22Rv1 (cell line): ENCODE measurements around the gene MAST4.

ENCODE experiments used
- ZFX ChIP-seq: fragments of 450-650 bp; IDR thresholded peaks from 2 replicates; pipeline ENCODE4 v1.6.1; 2017; ENCODE audit warnings: antibody characterized with exemption, borderline replicate concordance
- TF ChIP-seq, protein P1 (sequence below): fragments of 450-650 bp; IDR thresholded peaks from 2 replicates; pipeline ENCODE4 v1.5.1; 2017; ENCODE audit warnings: mild to moderate bottlenecking

- TF ChIP-seq, protein P1, sequence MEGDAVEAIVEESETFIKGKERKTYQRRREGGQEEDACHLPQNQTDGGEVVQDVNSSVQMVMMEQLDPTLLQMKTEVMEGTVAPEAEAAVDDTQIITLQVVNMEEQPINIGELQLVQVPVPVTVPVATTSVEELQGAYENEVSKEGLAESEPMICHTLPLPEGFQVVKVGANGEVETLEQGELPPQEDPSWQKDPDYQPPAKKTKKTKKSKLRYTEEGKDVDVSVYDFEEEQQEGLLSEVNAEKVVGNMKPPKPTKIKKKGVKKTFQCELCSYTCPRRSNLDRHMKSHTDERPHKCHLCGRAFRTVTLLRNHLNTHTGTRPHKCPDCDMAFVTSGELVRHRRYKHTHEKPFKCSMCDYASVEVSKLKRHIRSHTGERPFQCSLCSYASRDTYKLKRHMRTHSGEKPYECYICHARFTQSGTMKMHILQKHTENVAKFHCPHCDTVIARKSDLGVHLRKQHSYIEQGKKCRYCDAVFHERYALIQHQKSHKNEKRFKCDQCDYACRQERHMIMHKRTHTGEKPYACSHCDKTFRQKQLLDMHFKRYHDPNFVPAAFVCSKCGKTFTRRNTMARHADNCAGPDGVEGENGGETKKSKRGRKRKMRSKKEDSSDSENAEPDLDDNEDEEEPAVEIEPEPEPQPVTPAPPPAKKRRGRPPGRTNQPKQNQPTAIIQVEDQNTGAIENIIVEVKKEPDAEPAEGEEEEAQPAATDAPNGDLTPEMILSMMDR: no peak
- TF ChIP-seq ZFX: no peak
Measured at GRCh38 chr5:67120032-67120431, 523.8 kb downstream of the MAST4 start.
